HG03108 (cell line): Measurements from ENCODE around the gene BCAS4.

ENCODE experiments used
- ATAC-seq: cut with Tn5 transposase; IDR thresholded peaks from one replicate; pipeline ENCODE4 v1.9.1; 2021; ENCODE audit warnings: moderate library complexity; ENCODE audit not compliant: unreplicated experiment

Gene BCAS4

GRCh38 chr20:50821257-50821921, 26.5 kb downstream of the BCAS4 start:
- ATAC-seq, result no peak

- ATAC-seq, result no peak
Observed at GRCh38 chr20:50821994-50822393, 27.1 kb downstream of the BCAS4 start.

GRCh38 chr20:50823319-50823718, 28.5 kb downstream of the BCAS4 start:
- no peak for ATAC-seq

GRCh38 chr20:50824137-50824536, 29.3 kb downstream of the BCAS4 start:
- ATAC-seq, result no peak

GRCh38 chr20:50826121-50826520, 31.3 kb downstream of the BCAS4 start:
- no peak for ATAC-seq

GRCh38 chr20:50828363-50829136, 33.7 kb downstream of the BCAS4 start:
- no peak for ATAC-seq

GRCh38 chr20:50831622-50832021, 36.8 kb downstream of the BCAS4 start:
- ATAC-seq, result no peak

- no peak for ATAC-seq
Observed at GRCh38 chr20:50834599-50835005, 39.7 kb downstream of the BCAS4 start.

GRCh38 chr20:50837532-50838321, 42.9 kb downstream of the BCAS4 start:
- peak; percentile 86 for ATAC-seq

GRCh38 chr20:50838322-50838625, 43.4 kb downstream of the BCAS4 start:
- no peak for ATAC-seq

GRCh38 chr20:50838707-50839385, 44.0 kb downstream of the BCAS4 start:
- ATAC-seq, result no peak

- ATAC-seq, result no peak
Observed at GRCh38 chr20:50842821-50843220, 48.0 kb downstream of the BCAS4 start.

GRCh38 chr20:50843331-50844276, 48.7 kb downstream of the BCAS4 start:
- ATAC-seq, result no peak

- peak; percentile 92 for ATAC-seq
Observed at GRCh38 chr20:50844430-50845100, 49.7 kb downstream of the BCAS4 start.

- ATAC-seq, result no peak
Observed at GRCh38 chr20:50845566-50846215, 50.8 kb downstream of the BCAS4 start.

GRCh38 chr20:50848341-50848808, 53.5 kb downstream of the BCAS4 start:
- no peak for ATAC-seq

GRCh38 chr20:50848846-50849673, 54.2 kb downstream of the BCAS4 start:
- peak; percentile 39 for ATAC-seq

GRCh38 chr20:50850721-50851286, 55.9 kb downstream of the BCAS4 start:
- ATAC-seq, result no peak
